ENCODE data around the gene TMEM212.
"Not testable (repeated sequence)": the region's sequence is repeated elsewhere in the genome, so short reads cannot be mapped to it uniquely, and the experiment has no call there.

TMEM212 gene

GRCh38 chr3:171896316-171896715 is 53.2 kb downstream of the TMEM212 start:
- DNase-seq = no peak

DNA sequence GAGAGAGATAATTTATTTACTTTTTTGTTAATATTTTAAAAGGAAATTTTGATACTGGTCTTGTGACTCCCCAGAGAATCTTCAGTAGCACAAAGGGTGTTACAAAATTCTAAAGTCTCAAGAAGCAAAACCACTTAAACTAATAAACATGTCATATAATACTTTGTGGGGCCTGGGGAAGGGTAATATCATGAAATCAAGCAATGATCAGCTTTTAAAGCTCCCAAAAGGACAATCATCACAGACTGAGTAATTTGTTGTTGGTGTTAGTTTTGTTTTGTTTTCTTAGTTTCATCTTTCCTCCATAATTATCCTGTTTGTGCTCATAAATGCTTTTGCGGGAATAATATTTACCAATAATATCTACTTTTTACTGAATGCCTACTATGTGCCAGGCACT is 55.0 kb downstream of the TMEM212 start:
- no peak for DNase-seq

DNA sequence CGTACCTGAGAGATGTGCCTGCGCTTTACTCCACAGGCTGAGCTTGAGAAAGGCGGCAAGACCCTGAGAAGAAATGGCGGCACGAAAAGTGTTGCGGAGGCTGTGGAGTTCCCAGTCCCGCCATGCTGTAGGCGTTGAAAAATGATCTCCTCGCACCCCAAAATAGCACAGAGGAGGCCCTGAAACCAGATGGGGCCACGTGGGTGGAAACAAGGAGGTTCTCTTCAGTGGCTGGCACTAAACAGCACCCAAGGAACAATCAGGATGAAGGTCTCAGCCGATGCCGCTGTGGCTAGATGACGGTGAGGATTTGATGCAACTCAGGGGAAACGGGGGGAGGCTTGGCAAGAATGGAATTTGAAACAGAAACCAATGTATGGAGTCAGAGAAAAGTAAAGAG is 57.3 kb downstream of the TMEM212 start:
- DNase-seq = no peak

DNA sequence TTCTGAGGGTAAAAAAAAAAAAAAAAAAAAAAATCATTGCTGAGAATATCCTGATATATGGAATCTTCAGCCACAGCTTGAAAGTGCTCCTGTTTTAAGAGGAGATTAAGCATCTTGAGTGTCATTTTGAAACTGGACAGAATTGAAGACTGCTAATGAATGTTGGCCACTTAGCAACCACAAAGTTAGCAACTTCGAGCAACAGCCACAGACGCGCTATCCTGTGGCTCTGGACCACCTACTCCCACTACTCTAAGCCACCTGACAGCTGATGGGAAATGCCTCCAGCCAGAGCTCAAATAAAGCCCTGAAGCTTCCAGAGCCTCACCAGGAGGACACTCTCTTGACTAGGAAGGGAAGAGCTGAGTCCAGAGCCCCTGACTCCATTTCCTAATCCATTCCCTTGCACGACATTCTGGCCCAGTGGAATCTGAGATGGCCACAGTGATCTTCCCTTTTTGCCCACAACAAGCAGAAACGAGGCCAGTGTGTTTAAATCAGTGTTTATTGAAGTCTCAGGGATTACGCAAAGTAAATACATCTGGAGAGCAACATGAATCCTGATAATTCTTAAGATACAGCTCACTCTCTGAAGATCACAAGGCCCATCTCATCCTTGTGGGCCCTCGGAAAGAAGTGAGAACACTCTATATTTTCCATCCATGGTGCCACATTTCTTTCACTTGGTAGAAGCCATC is 58.6 kb downstream of the TMEM212 start:
- DNase-seq = no peak

GRCh38 chr3:171904829-171905228 is 61.7 kb downstream of the TMEM212 start:
- no peak for DNase-seq

DNA sequence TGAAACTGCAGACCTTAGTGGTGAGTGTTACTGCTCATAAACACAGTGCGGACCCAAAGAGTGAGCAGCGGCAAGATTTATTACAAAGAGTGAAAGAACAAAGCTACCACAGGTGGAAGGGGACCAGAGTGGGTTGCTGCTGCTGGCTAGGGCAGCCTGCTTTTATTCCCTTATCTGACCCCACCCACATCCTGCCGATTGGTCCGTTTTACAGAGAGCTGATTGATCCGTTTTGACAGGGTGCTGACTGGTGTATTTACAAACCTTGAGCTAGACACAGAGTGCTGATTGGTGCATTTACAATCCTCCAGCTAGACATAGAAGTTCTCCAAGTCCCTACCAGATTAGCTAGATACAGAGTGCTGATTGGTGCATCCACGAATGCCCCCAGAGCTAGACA is 63.4 kb downstream of the TMEM212 start:
- DNase-seq = not testable (repeated sequence)

DNA sequence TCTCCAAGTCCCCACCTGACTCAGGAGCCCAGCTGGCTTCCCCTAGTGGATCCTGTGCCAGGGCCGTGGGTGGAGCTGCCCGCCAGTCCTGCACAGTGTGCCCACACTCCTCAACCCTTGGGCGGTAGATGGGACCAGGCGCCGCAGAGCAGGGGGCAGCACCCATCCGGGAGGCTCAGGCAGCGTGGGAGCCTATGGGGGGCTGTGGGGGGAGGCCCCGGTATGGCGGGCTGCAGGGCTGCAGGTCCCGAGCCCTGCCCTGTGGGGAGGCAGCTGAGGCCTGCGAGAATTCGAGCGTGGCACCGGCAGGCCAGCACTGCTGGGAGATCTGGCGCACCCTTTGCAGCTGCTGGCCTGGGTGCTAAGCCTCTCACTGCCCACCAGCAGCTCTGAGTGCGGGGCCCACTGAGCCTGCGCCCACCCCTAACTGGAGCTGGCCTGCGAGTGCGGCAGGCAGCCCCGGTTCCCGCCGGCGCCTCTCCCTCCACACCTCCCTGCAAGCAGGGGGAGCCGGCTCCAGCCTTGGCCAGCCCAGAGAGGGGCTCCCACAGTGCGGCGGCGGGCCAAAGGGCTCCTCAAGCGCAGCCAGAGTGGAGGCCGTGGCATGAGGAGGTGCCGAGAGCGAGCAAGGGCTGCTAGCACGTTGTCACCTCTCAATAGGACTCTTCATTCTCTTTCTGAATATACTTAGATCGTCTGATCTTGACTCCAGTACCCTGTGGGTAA is 64.0 kb downstream of the TMEM212 start:
- no peak for DNase-seq

- no peak for DNase-seq
Observed at GRCh38 chr3:171907761-171908160, 64.6 kb downstream of the TMEM212 start.

DNA sequence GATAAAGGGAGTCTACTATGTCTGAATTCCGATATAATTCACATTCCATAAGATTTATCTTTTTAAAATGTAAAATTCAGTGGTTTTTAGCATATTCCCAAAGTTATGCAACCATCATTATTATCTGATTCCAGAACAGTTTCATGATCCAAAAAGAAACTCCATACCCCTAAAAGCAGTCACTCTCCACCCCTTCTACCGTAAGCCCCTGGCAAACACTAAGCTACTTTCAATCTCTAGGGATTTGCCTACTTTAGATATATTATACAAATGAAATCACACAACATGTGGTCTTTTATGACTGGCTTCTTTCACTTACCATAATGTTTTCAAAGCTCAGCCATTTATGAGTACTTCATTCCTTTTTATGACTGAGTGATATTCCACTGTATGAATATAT is 65.6 kb downstream of the TMEM212 start:
- DNase-seq = no peak

All from Kasumi-1 (cell line).